Esophagus squamous epithelium (tissue), 5 donors: Measurements from ENCODE around the gene SHFL. TPM values are rescaled to one million over a fixed set of nuclear protein-coding genes. Genes with fewer than 3 reads are reported as not detected.

ENCODE experiments used
- DNase-seq: peaks from one replicate; lab custom pipeline; 2025; lab: John Stamatoyannopoulos, UW
- H3K27ac ChIP-seq, 4 donors: fragments of 200-600 bp; sonication (generic); one replicate each; pipeline ENCODE4 v1.5.1; 2016 to 2019; ENCODE audit warnings: mild to moderate bottlenecking in 1 of 4
- H3K27me3 ChIP-seq, 4 donors: fragments of 200-600 bp; sonication (generic); 1 replicate in 3 of 4; 2 replicates in 1 of 4; pipeline versions ENCODE4 v1.5.1 to v1.6.0; 2017 to 2021; ENCODE audit warnings: antibody characterized with exemption in 1 of 4
- H3K36me3 ChIP-seq, 3 donors: fragments of 200-600 bp; sonication (generic); one replicate each; pipeline ENCODE4 v1.5.1; 2016 to 2019
- H3K4me1 ChIP-seq, 3 donors: fragments of 200-600 bp; sonication (generic); one replicate each; pipeline ENCODE4 v1.5.1; 2017 to 2019
- H3K4me3 ChIP-seq, 4 donors: fragments of 200-600 bp; sonication (generic); 1 replicate in 3 of 4; 2 replicates in 1 of 4; pipeline ENCODE4 v1.5.1; 2016 to 2019; ENCODE audit warnings: mild to moderate bottlenecking in 2 of 4, moderate library complexity in 1 of 4
- H3K9me3 ChIP-seq, 3 donors: fragments of 200-600 bp; sonication (generic); one replicate each; pipeline ENCODE4 v1.5.1; 2016 to 2019
- POLR2A ChIP-seq, 4 donors: fragments of 450-650 bp; IDR thresholded peaks; one replicate each; pipeline ENCODE4 v1.6.1; 2017; ENCODE audit warnings: antibody characterized with exemption in 4 of 4, mild to moderate bottlenecking in 4 of 4, moderate library complexity in 3 of 4
- whole genome bisulfite sequencing, 2 donors: methylation state at CpG; one replicate each; pipeline ENCODE4 v1.1.5; 2018; 5-methylcytosine and 5-hydroxymethylcytosine counted together
- intact Hi-C: fragments of 100-400 bp; cut with DNase I; formaldehyde crosslinking; loops from one replicate; pipeline ENCODE4 v1.15.0; 2022
- total RNA-seq, 4 donors: library from RNA; depleted of rRNA; stranded (reverse); fragments of >200 nt; gene quantifications; one replicate each; pipeline ENCODE4 v1.1.0, GENCODE V29; 2016
- TF ChIP-seq, protein P1 (sequence below), 6 experiments: fragments of 450-650 bp in 4 of 6; fragments of 200-600 bp in 2 of 6; sonication (generic) in 2 of 6; IDR thresholded peaks; one replicate each; pipeline ENCODE4 v1.5.1; 2016 to 2019; ENCODE audit warnings: antibody characterized with exemption in 6 of 6, mild to moderate bottlenecking in 4 of 6, moderate library complexity in 4 of 6
- donor health status: DM: yes; HTN: yes; CAD: no.

SHFL gene
- total RNA-seq, 4 donors from 2014 or later, result 10.0 to 23.7 (median 14.7) TPM

DNA sequence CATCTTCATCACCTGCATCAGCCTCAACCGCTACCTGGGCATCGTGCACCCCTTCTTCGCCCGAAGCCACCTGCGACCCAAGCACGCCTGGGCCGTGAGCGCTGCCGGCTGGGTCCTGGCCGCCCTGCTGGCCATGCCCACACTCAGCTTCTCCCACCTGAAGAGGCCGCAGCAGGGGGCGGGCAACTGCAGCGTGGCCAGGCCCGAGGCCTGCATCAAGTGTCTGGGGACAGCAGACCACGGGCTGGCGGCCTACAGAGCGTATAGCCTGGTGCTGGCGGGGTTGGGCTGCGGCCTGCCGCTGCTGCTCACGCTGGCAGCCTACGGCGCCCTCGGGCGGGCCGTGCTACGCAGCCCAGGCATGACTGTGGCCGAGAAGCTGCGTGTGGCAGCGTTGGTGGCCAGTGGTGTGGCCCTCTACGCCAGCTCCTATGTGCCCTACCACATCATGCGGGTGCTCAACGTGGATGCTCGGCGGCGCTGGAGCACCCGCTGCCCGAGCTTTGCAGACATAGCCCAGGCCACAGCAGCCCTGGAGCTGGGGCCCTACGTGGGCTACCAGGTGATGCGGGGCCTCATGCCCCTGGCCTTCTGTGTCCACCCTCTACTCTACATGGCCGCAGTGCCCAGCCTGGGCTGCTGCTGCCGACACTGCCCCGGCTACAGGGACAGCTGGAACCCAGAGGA, 28.0 kb downstream of the SHFL start:
- H3K36me3 ChIP-seq, result peaks cover 40 to 82% (median 55%) of the 10 kb centered on the region in 3 donors

GRCh38 chr19:10114651-10115391, 28.7 kb downstream of the SHFL start:
- no peak for DNase-seq
- WGBS, 2 donors, result 64 to 86% methylated on average over 12 to 13 of the region's 26 CpGs

More for the DNA sequence above, 28.0 kb downstream of the SHFL start:
- H3K4me3 ChIP-seq, result no peak overlapping the region
- H3K4me1 ChIP-seq, result peaks cover 11 to 50% (median 23%) of the 10 kb centered on the region in 3 donors
- H3K27me3 ChIP-seq, result no peaks in the 10 kb centered on the region
- WGBS, 2 donors, result 77 to 80% methylated on average over 2 to 4 of the region's 43 CpGs
- H3K27ac ChIP-seq, result no peak overlapping the region
- H3K9me3 ChIP-seq, result no peaks in the 10 kb centered on the region
- DNase-seq, result no peak
- TF ChIP-seq, protein P1, sequence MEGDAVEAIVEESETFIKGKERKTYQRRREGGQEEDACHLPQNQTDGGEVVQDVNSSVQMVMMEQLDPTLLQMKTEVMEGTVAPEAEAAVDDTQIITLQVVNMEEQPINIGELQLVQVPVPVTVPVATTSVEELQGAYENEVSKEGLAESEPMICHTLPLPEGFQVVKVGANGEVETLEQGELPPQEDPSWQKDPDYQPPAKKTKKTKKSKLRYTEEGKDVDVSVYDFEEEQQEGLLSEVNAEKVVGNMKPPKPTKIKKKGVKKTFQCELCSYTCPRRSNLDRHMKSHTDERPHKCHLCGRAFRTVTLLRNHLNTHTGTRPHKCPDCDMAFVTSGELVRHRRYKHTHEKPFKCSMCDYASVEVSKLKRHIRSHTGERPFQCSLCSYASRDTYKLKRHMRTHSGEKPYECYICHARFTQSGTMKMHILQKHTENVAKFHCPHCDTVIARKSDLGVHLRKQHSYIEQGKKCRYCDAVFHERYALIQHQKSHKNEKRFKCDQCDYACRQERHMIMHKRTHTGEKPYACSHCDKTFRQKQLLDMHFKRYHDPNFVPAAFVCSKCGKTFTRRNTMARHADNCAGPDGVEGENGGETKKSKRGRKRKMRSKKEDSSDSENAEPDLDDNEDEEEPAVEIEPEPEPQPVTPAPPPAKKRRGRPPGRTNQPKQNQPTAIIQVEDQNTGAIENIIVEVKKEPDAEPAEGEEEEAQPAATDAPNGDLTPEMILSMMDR (IDR thresholded peaks at IDR 0.05), result peak in 1 of 6 experiments; percentile 7
- no peak for TF ChIP-seq POLR2A (IDR thresholded peaks at IDR 0.05)
- intact Hi-C loops, result loop anchor here (10.0 kb wide), 1 partner anchor 141 kb away; the partner anchor contains the start of gene MRPL4

GRCh38 chr19:10115392-10116084, 29.4 kb downstream of the SHFL start:
- 73 to 87% methylated on average over 11 to 17 of the region's 45 CpGs for WGBS, 2 donors
- Histone ChIP-seq H3K36me3 (peaks cover 26 to 68% (median 41%) of the 10 kb centered on the region in 3 donors), H3K4me3 (no peak overlapping the region), H3K27me3 (no peaks in the 10 kb centered on the region), H3K27ac (no peak overlapping the region), H3K9me3 (no peaks in the 10 kb centered on the region), H3K4me1 (peaks cover 21 to 62% (median 30%) of the 10 kb centered on the region in 3 donors)
- intact Hi-C loops, result loop anchor here (10.0 kb wide), 1 partner anchor 139 kb away; the partner anchor contains the start of gene MRPL4
- DNase-seq, result no peak
- TF ChIP-seq POLR2A (IDR thresholded peaks at IDR 0.05), result no peak
- TF ChIP-seq, protein P1 (IDR thresholded peaks at IDR 0.05), result no peak

More at GRCh38 chr19:10114651-10115391, 28.7 kb downstream of the SHFL start:
- intact Hi-C loops, result loop anchor here (10.0 kb wide), 1 partner anchor 140 kb away; the partner anchor contains the start of gene MRPL4
- no peak overlapping the region for H3K27ac ChIP-seq
- no peaks in the 10 kb centered on the region for H3K9me3 ChIP-seq
- peaks cover 33 to 75% (median 48%) of the 10 kb centered on the region in 3 donors for H3K36me3 ChIP-seq
- H3K27me3 ChIP-seq, result no peaks in the 10 kb centered on the region
- no peak overlapping the region for H3K4me3 ChIP-seq
- TF ChIP-seq POLR2A (IDR thresholded peaks at IDR 0.05), result no peak
- TF ChIP-seq, protein P1 (IDR thresholded peaks at IDR 0.05), result no peak
- peaks cover 14 to 55% (median 25%) of the 10 kb centered on the region in 3 donors for H3K4me1 ChIP-seq

DNA sequence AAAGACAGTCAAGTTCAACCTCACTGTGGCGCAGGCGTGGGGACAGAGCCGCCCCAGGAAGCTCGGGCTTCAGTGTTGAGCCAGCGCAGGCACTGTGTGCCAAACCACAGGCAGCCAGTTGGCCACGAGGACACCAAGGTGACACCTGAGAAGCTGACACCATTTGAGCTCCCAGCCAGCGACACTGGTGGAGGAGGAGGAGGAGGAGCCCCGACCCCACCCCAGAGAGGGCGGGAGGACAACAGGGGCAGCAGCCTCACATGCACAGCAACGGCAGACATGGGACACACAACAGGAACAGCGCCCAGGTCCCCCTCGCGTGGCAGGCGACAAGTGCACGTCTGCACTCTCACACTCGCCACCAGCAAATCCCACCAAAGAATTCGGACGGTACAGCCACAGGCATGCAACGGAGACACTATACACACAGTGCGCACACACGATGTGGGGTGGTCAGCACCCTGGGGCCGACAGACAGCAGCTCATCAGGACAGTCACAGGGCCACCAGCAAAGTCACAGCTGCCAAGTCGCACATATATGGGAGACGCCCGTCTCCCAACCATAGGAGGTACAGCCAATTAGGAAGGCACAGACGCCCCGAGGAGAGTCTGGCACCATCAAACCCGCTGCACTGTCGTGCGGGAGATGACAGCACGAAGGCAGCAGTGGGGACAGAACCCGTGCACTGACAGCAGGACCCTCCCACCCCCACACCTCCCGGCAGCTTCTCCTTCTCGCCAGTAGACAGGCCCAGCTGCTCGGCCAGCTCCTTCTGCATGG, 30.2 kb downstream of the SHFL start:
- Histone ChIP-seq H3K9me3 (no peaks in the 10 kb centered on the region), H3K27me3 (no peaks in the 10 kb centered on the region), H3K4me1 (peaks cover 21 to 63% (median 33%) of the 10 kb centered on the region in 3 donors), H3K36me3 (peaks cover 19 to 61% (median 35%) of the 10 kb centered on the region in 3 donors), H3K27ac (no peak overlapping the region), H3K4me3 (no peak overlapping the region)
- no peak for DNase-seq
- WGBS, 2 donors, result 77 to 86% methylated on average over 15 to 16 of the region's 35 CpGs
- intact Hi-C loops, result loop anchor here (10.0 kb wide), 1 partner anchor 139 kb away; the partner anchor contains the start of gene MRPL4
- TF ChIP-seq POLR2A (IDR thresholded peaks at IDR 0.05), result no peak
- TF ChIP-seq, protein P1 (IDR thresholded peaks at IDR 0.05), result no peak
